ENCODE results near the gene ACTN4.

ACTN4 gene

DNA sequence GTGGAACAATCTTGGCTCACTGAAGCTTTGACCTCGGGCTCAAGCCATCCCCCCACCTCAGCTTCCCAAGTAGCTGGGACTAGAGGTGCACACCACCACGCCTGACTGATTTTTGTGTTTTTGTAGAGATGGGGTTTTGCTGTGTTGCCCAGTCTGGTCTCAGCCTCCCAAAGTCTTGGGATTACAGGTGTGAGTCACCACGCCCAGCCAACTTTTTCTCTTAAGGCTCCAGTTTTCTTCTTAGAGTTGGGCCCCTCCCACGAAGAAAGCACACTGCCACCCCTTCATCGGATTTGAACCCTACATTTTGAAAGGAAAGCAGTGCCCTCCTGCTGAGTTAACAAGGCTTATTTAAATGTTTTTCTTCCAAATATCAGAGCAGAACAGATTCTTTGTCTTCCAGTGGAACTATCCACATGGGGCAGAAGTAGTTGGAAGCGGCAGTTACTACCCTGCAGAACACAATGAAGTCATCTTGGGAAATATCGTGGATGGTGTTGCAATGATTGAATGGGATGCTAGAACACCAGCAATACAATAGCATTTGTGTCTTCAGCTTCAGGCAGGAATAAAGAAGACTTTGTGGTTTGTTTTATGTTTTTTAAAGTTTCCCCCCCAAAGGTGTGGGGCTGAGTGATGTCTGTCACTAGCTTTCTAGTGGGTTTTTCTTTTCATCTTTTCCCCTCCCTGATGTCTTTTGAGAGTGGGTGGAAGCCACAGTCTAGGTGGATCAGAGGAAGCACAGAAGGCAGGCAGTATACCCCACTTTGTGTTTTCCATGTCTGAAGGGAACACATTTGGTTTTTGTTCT is 8.9 kb downstream of the ACTN4 start:
- DNase-seq (ENCODE audit: low read depth): peak; percentile 93
- H3K4me3 ChIP-seq (replicated peaks; ENCODE audit: low read depth, low read length): no peak overlapping the region

GRCh38 chr19:38657633-38658222 is 10.3 kb downstream of the ACTN4 start:
- peak; percentile 59 for DNase-seq (ENCODE audit: low read depth)
- H3K4me3 ChIP-seq (replicated peaks; ENCODE audit: low read depth, low read length): no peak overlapping the region
- TF ChIP-seq, protein P1, sequence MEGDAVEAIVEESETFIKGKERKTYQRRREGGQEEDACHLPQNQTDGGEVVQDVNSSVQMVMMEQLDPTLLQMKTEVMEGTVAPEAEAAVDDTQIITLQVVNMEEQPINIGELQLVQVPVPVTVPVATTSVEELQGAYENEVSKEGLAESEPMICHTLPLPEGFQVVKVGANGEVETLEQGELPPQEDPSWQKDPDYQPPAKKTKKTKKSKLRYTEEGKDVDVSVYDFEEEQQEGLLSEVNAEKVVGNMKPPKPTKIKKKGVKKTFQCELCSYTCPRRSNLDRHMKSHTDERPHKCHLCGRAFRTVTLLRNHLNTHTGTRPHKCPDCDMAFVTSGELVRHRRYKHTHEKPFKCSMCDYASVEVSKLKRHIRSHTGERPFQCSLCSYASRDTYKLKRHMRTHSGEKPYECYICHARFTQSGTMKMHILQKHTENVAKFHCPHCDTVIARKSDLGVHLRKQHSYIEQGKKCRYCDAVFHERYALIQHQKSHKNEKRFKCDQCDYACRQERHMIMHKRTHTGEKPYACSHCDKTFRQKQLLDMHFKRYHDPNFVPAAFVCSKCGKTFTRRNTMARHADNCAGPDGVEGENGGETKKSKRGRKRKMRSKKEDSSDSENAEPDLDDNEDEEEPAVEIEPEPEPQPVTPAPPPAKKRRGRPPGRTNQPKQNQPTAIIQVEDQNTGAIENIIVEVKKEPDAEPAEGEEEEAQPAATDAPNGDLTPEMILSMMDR (IDR thresholded peaks at IDR 0.05; ENCODE audit: low read length, missing control alignments): no peak

More for the DNA sequence above, 8.9 kb downstream of the ACTN4 start:
- TF ChIP-seq, protein P1 (IDR thresholded peaks at IDR 0.05; ENCODE audit: low read length, missing control alignments): peak; percentile 20

GRCh38 chr19:38658462-38659306 is 11.2 kb downstream of the ACTN4 start:
- TF ChIP-seq, protein P1 (IDR thresholded peaks at IDR 0.05; ENCODE audit: low read length, missing control alignments): no peak
- peak overlapping the region; percentile 41 for H3K4me3 ChIP-seq (replicated peaks; ENCODE audit: low read depth, low read length)
- peak; percentile 100 for DNase-seq (ENCODE audit: low read depth)

GRCh38 chr19:38660724-38661123 is 13.3 kb downstream of the ACTN4 start:
- H3K4me3 ChIP-seq (replicated peaks; ENCODE audit: low read depth, low read length): no peak overlapping the region
- TF ChIP-seq, protein P1 (IDR thresholded peaks at IDR 0.05; ENCODE audit: low read length, missing control alignments): no peak
- DNase-seq (ENCODE audit: low read depth): no peak

- H3K4me3 ChIP-seq (replicated peaks; ENCODE audit: low read depth, low read length): no peak overlapping the region
- no peak for DNase-seq (ENCODE audit: low read depth)
Measured at GRCh38 chr19:38661136-38661535, 13.7 kb downstream of the ACTN4 start.

GRCh38 chr19:38661996-38662395 is 14.5 kb downstream of the ACTN4 start:
- TF ChIP-seq, protein P1 (IDR thresholded peaks at IDR 0.05; ENCODE audit: low read length, missing control alignments): no peak
- no peak overlapping the region for H3K4me3 ChIP-seq (replicated peaks; ENCODE audit: low read depth, low read length)
- no peak for DNase-seq (ENCODE audit: low read depth)

More at GRCh38 chr19:38661136-38661535, 13.7 kb downstream of the ACTN4 start:
- TF ChIP-seq, protein P1 (IDR thresholded peaks at IDR 0.05; ENCODE audit: low read length, missing control alignments): no peak

Measured in fibroblast of pulmonary artery (primary cell).